ENCODE results near the gene PRKAR1B.

Gene PRKAR1B

DNA sequence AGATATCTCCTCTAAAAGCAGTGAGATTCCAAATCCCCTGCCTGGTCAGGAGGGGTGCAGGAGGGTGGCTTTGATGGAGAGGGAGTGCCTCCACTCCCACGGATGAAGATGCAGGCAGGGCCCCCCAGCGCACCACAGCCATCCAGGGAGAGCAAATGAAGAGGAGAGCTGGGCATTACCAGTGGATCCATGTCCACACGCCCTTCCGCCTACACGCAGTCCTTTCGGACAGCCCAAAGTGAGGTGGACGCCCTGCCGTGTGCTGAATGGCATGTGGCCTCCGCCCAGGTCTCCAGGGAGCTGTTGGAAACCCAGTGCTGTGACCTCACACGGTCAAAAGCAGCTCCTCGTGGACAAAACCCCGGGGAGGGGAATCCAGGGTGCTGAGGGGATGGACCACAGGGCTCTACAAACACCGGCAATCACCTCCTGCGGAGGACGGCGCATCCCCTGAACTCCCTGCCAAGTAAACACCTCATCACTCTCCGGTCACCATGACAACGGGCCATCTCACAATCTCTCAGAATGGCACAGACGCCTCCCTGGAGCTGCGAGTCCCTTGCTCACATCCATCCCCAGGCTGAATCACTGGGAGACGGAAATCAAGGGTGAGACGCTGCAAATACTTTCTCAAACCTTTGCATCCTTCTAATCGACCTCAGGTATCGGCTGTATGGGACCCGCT, 35.6 kb downstream of the PRKAR1B start:
- Histone ChIP-seq H3K27me3 (ENCODE audit: insufficient read depth, low read length, poor library complexity, severe bottlenecking) (no peaks in the 10 kb centered on the region), H3K4me1 (ENCODE audit: insufficient read depth, low read length, poor library complexity, severe bottlenecking) (no peaks in the 10 kb centered on the region), H3K79me2 (ENCODE audit: insufficient read depth, low read length) (no peaks in the 10 kb centered on the region), H3F3A (ENCODE audit: low read depth) (no peaks in the 10 kb centered on the region), H3K9ac (ENCODE audit: low read depth, low read length, poor library complexity, severe bottlenecking) (no peak overlapping the region), H2AFZ (ENCODE audit: low read length) (no peak overlapping the region), H3K9me2 (replicated peaks; ENCODE audit: low read depth, low read length) (no peaks in the 10 kb centered on the region), H3K9me3 (ENCODE audit: insufficient read depth, low read depth, low read length) (peaks cover 8% of the 10 kb centered on the region; the same call in 1 of the 2 replicates), H3K4me2 (ENCODE audit: low read depth, low read length, poor library complexity, severe bottlenecking) (no peak overlapping the region), H3K4me3 (ENCODE audit: low read length, poor library complexity, severe bottlenecking) (no peak overlapping the region), H3K36me3 (ENCODE audit: insufficient read depth, low read length) (no peaks in the 10 kb centered on the region), H4K20me1 (ENCODE audit: insufficient read depth, low read length, poor library complexity, severe bottlenecking) (no peaks in the 10 kb centered on the region)
- no peak for TF ChIP-seq EZH2phosphoT487 (IDR thresholded peaks at IDR 0.05; ENCODE audit: borderline replicate concordance)
- TF ChIP-seq, protein P1, sequence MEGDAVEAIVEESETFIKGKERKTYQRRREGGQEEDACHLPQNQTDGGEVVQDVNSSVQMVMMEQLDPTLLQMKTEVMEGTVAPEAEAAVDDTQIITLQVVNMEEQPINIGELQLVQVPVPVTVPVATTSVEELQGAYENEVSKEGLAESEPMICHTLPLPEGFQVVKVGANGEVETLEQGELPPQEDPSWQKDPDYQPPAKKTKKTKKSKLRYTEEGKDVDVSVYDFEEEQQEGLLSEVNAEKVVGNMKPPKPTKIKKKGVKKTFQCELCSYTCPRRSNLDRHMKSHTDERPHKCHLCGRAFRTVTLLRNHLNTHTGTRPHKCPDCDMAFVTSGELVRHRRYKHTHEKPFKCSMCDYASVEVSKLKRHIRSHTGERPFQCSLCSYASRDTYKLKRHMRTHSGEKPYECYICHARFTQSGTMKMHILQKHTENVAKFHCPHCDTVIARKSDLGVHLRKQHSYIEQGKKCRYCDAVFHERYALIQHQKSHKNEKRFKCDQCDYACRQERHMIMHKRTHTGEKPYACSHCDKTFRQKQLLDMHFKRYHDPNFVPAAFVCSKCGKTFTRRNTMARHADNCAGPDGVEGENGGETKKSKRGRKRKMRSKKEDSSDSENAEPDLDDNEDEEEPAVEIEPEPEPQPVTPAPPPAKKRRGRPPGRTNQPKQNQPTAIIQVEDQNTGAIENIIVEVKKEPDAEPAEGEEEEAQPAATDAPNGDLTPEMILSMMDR (conservative IDR thresholded peaks at IDR 0.05; ENCODE audit: low read length): no peak

DNA sequence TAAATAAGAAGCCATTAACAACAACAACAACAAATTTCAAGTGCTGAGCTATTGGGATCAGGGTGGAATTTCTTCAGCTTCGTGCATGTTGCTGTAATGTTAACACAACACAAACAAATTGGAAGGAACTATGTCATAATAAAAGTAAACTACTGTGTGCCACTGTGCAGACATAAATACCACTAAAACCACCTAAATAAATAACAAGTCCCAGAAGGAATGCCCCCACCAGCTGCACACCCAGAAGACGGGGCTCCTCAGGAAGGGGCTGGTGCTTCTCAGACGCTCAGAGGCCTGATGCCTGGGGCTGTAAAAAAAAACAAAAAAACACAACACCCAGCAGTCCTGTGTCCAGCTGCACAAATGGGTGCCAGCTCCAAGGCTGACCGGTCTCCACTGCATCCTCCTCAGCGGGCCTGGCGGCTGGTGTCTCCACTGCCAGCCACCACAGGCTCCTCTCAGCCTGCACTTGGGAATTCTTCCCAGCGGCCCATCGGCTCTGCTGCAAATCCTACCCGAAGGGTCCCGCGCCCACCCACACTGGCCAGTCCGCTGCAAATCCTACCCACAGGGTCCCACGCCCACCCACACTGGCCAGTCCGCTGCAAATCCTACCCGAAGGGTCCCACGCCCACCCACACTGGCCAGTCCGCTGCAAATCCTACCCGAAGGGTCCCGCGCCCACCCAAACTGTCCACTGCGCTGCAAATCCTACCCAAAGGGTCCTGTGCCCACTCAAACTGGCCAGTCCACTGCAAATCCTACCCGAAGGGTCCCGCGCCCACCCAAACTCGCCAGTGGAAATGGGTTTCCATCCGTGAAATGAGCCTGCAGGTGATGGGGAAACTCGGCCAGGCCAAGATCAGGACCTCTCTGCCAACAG, 36.4 kb downstream of the PRKAR1B start:
- no peak overlapping the region for H3K9ac ChIP-seq (ENCODE audit: low read depth, low read length, poor library complexity, severe bottlenecking)
- TF ChIP-seq, protein P1 (conservative IDR thresholded peaks at IDR 0.05; ENCODE audit: low read length): no peak
- no peak for TF ChIP-seq EZH2phosphoT487 (IDR thresholded peaks at IDR 0.05; ENCODE audit: borderline replicate concordance)
- no peaks in the 10 kb centered on the region for H3F3A ChIP-seq (ENCODE audit: low read depth)
- no peaks in the 10 kb centered on the region for H3K9me2 ChIP-seq (replicated peaks; ENCODE audit: low read depth, low read length)
- H3K79me2 ChIP-seq (ENCODE audit: insufficient read depth, low read length): no peaks in the 10 kb centered on the region
- no peak overlapping the region for H3K4me3 ChIP-seq (ENCODE audit: low read length, poor library complexity, severe bottlenecking)
- no peak overlapping the region for H2AFZ ChIP-seq (ENCODE audit: low read length)
- no peaks in the 10 kb centered on the region for H3K27me3 ChIP-seq (ENCODE audit: insufficient read depth, low read length, poor library complexity, severe bottlenecking)
- H3K4me1 ChIP-seq (ENCODE audit: insufficient read depth, low read length, poor library complexity, severe bottlenecking): no peaks in the 10 kb centered on the region
- no peaks in the 10 kb centered on the region for H3K36me3 ChIP-seq (ENCODE audit: insufficient read depth, low read length)
- no peak overlapping the region for H3K4me2 ChIP-seq (ENCODE audit: low read depth, low read length, poor library complexity, severe bottlenecking)
- H3K9me3 ChIP-seq (ENCODE audit: insufficient read depth, low read depth, low read length): peaks cover 8% of the 10 kb centered on the region; the same call in 1 of the 2 replicates
- no peaks in the 10 kb centered on the region for H4K20me1 ChIP-seq (ENCODE audit: insufficient read depth, low read length, poor library complexity, severe bottlenecking)

DNA sequence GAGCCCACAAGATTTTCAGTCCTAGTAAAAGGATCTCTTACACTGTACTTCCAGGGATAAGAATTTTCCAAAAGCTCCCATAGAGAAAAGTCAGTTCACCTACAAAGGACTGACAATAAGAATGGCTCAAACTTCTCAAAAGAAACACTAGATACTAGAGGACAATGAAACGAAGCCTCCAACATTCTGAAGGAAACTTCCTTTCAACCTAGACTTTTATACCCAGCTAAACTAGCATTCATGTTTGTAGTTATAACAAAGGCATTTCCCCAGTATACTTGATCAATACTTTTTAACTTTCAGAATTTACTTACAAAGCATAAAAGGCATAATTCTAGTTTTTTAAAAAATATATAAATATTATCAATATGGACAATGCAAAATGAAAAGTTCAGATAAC, 41.5 kb downstream of the PRKAR1B start:
- Histone ChIP-seq H3K79me2 (ENCODE audit: insufficient read depth, low read length) (no peaks in the 10 kb centered on the region), H3K4me3 (ENCODE audit: low read length, poor library complexity, severe bottlenecking) (no peak overlapping the region), H3K36me3 (ENCODE audit: insufficient read depth, low read length) (no peaks in the 10 kb centered on the region), H3K9ac (ENCODE audit: low read depth, low read length, poor library complexity, severe bottlenecking) (no peak overlapping the region), H3K4me1 (ENCODE audit: insufficient read depth, low read length, poor library complexity, severe bottlenecking) (no peaks in the 10 kb centered on the region), H2AFZ (ENCODE audit: low read length) (no peak overlapping the region), H4K20me1 (ENCODE audit: insufficient read depth, low read length, poor library complexity, severe bottlenecking) (no peaks in the 10 kb centered on the region), H3K9me2 (replicated peaks; ENCODE audit: low read depth, low read length) (no peaks in the 10 kb centered on the region), H3K27me3 (ENCODE audit: insufficient read depth, low read length, poor library complexity, severe bottlenecking) (no peaks in the 10 kb centered on the region), H3K4me2 (ENCODE audit: low read depth, low read length, poor library complexity, severe bottlenecking) (no peak overlapping the region), H3K9me3 (ENCODE audit: insufficient read depth, low read depth, low read length) (peaks cover 13% of the 10 kb centered on the region; the same call in 1 of the 2 replicates), H3F3A (ENCODE audit: low read depth) (no peaks in the 10 kb centered on the region)
- TF ChIP-seq, protein P1 (conservative IDR thresholded peaks at IDR 0.05; ENCODE audit: low read length): no peak
- TF ChIP-seq EZH2phosphoT487 (IDR thresholded peaks at IDR 0.05; ENCODE audit: borderline replicate concordance): no peak

Measured in Loucy (cell line).